Esophagus muscularis mucosa (tissue), 4 donors: Measurements from ENCODE around the gene SH3PXD2B. TPM values are rescaled to one million over a fixed set of nuclear protein-coding genes. Genes with fewer than 3 reads are reported as not detected.
"Not testable (repeated sequence)": the region's sequence is repeated elsewhere in the genome, so short reads cannot be mapped to it uniquely, and the experiment has no call there.

Experiments used
- DNase-seq: peaks from one replicate; pipeline ENCODE4 v3.0.0-alpha.2; 2017; ENCODE audit errors: extremely low spot score
- H3K27ac ChIP-seq, 4 donors: fragments of 200-600 bp; sonication (generic); replicated peaks in 1 of 4; 1 replicate in 3 of 4; 2 replicates in 1 of 4; pipeline ENCODE4 v1.5.1; 2016 to 2019; ENCODE audit warnings: mild to moderate bottlenecking in 1 of 4
- H3K27me3 ChIP-seq, 4 donors: fragments of 200-600 bp; sonication (generic); one replicate each; pipeline versions ENCODE4 v1.5.1 to v1.6.0; 2016 to 2019
- H3K36me3 ChIP-seq, 4 donors: fragments of 200-600 bp; sonication (generic); one replicate each; pipeline ENCODE4 v1.5.1; 2016 to 2019
- H3K4me1 ChIP-seq, 4 donors: fragments of 200-600 bp; sonication (generic); one replicate each; pipeline ENCODE4 v1.5.1; 2016 to 2019
- H3K4me3 ChIP-seq, 4 donors: fragments of 200-600 bp; sonication (generic); 1 replicate in 2 of 4; 2 replicates in 2 of 4; pipeline ENCODE4 v1.5.1; 2016 to 2019; ENCODE audit warnings: mild to moderate bottlenecking in 4 of 4, moderate library complexity in 1 of 4
- H3K9me3 ChIP-seq, 4 donors: fragments of 200-600 bp; sonication (generic); 1 replicate in 3 of 4; 2 replicates in 1 of 4; pipeline ENCODE4 v1.5.1; 2016 to 2019
- EP300 ChIP-seq: sonication (generic); formaldehyde crosslinking; IDR thresholded peaks from one replicate; pipeline ENCODE4 v1.6.1; 2017; ENCODE audit warnings: antibody characterized with exemption
- POLR2A ChIP-seq: fragments of 450-650 bp; IDR thresholded peaks from one replicate; pipeline ENCODE4 v1.6.1; 2017; ENCODE audit warnings: antibody characterized with exemption, moderate library complexity, mild to moderate bottlenecking, low read depth
- POLR2AphosphoS5 ChIP-seq, 2 donors: sonication (generic); formaldehyde crosslinking; IDR thresholded peaks; one replicate each; pipeline ENCODE4 v1.6.1; 2017; ENCODE audit warnings: antibody characterized with exemption in 2 of 2
- WGBS: methylation state at CpG from one replicate; pipeline ENCODE4 v1.1.5; 2018; 5-methylcytosine and 5-hydroxymethylcytosine counted together
- intact Hi-C: fragments of 100-400 bp; cut with DNase I; formaldehyde crosslinking; loops from one replicate; pipeline ENCODE4 v1.15.1; 2023
- total RNA-seq, 4 donors: library from RNA; depleted of rRNA; stranded (reverse); fragments of >200 nt; gene quantifications; one replicate each; pipeline versions ENCODE4 v1.1.0 to v1.2.1, GENCODE V29; 2016
- TF ChIP-seq, protein P1 (sequence below), 3 experiments: fragments of 200-600 bp in 2 of 3; fragments of 450-650 bp in 1 of 3; sonication (generic) in 2 of 3; IDR thresholded peaks; one replicate each; pipeline ENCODE4 v1.5.1; 2017 to 2019; ENCODE audit warnings: antibody characterized with exemption in 3 of 3, mild to moderate bottlenecking in 2 of 3, moderate library complexity in 1 of 3

Gene SH3PXD2B
- total RNA-seq, 4 donors from 2014 or later = 41.5 to 66.5 (median 49.2) TPM

DNA sequence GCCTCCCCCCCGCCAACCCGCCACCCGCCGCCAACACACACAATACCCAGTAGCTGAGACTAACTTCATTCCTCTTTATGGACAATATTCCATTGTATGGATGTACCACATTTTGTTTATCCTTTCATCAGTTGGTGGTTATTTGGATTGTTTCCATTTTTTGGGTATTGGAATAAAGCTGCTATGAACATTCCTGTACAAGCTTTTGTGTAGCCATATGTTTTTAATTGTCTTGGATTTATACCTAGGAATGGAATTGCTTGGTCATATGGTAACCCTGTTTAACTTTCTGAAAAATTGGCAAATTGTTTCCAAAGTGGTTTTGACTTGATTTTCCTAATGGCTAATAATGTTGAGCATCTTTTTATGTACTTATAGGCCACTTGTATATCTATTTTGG lies 165.9 kb downstream of the SH3PXD2B start:
- WGBS = 100% methylated on average over 4 of the region's 4 CpGs
- intact Hi-C loops = loop anchor here (10.0 kb wide), 1 partner anchor 166 kb away; the partner anchor contains the start of gene SH3PXD2B
- Histone ChIP-seq H3K9me3 (no peaks in the 10 kb centered on the region), H3K27ac (no peak overlapping the region), H3K27me3 (no peaks in the 10 kb centered on the region), H3K4me3 (no peak overlapping the region), H3K36me3 (no peaks in the 10 kb centered on the region), H3K4me1 (peaks cover 3 to 15% (median 9%) of the 10 kb centered on the region in 4 donors)
- DNase-seq = peak; percentile 14
- no peak for TF ChIP-seq POLR2A

DNA sequence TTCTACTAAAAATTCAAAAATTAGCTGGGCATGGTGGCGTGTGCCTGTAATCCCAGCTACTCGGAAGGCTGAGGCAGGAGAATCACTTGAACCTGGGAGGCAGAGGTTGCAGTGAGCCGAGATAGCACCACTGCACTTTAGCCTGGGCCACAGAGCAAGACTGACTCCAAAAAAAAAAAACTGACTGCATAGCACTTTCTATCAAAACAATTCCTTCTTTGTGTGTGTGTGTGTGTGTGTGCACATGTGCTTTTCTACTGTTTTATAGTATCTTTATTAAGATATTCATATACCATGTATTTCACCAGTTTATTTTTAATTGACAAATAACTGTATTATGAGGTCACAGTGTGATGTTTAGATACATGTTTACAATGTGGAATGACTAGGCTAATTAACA lies 167.2 kb downstream of the SH3PXD2B start:
- H3K36me3 ChIP-seq, H3K9me3 ChIP-seq, H3K27me3 ChIP-seq, H3K4me3 ChIP-seq, H3K27ac ChIP-seq, DNase-seq: not testable (repeated sequence)
- H3K4me1 ChIP-seq = peaks cover 4 to 20% (median 12%) of the 10 kb centered on the region in 4 donors
- intact Hi-C loops = loop anchor here (10.0 kb wide), 1 partner anchor 168 kb away; the partner anchor contains the start of gene SH3PXD2B
- WGBS = 90% methylated on average over 3 of the region's 3 CpGs

DNA sequence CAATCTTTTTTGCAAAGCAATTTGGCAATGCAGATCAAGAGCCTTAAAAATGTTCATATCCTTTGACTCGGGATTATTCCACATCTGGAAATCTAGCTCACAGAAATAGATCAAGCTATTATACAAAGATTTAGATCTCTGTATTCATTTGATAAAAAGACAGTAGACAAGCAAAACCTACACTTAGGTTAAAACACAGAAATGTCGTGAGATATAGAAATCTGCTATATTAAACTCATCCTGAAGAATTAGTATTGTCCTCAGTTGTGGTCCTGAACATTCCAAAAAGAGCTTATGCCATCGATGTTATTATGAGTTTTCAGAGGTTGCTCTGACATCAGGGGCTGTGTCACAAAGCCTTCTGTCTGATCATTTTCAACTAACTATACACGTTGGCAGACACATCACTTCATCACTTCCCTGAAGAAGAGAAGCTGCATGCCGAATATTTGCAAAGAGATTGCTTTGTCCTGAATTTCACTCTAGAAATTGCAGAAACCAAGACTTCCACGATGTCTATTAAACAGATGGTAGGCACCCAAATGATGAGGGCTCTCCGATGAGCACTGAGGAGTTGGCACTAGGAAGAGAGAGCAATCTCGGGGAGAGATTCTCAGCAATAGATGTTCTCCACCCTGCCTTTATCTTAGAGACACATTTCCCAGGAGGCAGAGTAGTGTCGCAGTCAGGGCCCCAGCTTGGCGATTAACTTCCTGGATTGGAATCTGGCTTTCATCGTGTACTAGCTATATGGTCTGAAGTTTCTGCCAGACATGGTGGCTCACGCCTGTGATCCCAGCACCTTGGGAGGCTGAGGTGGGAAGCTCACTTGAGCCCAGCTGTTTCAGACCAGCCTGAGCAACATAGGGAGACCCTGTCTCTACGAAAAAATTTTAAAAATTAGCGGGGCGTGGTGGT lies 168.8 kb downstream of the SH3PXD2B start:
- Histone ChIP-seq H3K9me3 (no peaks in the 10 kb centered on the region), H3K4me1 (peaks cover 20 to 37% (median 29%) of the 10 kb centered on the region in 4 donors), H3K27me3 (no peaks in the 10 kb centered on the region), H3K36me3 (no peaks in the 10 kb centered on the region), H3K4me3 (peak overlapping the region in 1 of 4 donors; percentile 95), H3K27ac (peak overlapping the region in 1 of 4 donors; percentile 97)
- intact Hi-C loops = loop anchor here (10.0 kb wide), 1 partner anchor 169 kb away; the partner anchor contains the start of gene SH3PXD2B
- WGBS = 72% methylated on average over 15 of the region's 15 CpGs
- TF ChIP-seq POLR2AphosphoS5 (IDR thresholded peaks at IDR 0.05) (no peak), EP300 (no peak), POLR2A (no peak)
- TF ChIP-seq, protein P1, sequence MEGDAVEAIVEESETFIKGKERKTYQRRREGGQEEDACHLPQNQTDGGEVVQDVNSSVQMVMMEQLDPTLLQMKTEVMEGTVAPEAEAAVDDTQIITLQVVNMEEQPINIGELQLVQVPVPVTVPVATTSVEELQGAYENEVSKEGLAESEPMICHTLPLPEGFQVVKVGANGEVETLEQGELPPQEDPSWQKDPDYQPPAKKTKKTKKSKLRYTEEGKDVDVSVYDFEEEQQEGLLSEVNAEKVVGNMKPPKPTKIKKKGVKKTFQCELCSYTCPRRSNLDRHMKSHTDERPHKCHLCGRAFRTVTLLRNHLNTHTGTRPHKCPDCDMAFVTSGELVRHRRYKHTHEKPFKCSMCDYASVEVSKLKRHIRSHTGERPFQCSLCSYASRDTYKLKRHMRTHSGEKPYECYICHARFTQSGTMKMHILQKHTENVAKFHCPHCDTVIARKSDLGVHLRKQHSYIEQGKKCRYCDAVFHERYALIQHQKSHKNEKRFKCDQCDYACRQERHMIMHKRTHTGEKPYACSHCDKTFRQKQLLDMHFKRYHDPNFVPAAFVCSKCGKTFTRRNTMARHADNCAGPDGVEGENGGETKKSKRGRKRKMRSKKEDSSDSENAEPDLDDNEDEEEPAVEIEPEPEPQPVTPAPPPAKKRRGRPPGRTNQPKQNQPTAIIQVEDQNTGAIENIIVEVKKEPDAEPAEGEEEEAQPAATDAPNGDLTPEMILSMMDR (IDR thresholded peaks at IDR 0.05) = no peak
- DNase-seq = peak; percentile 53

DNA sequence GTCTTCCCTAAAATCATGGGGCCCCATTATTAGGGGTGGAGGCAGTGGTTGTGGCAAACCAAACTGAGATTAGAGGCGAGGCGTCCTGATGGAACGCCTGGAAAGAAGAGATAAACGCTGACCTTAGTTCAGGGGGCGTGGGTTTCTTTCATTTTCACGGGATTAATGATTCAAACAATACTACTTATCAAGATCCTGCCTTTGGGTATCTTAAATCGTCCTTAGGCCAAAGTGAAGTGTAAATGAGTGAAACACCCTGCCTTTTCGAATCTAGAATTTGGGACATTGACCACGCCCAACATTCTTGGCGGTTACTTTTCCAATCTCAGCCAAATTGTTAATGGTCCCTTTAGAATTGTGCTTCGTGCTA lies 169.7 kb downstream of the SH3PXD2B start:
- Histone ChIP-seq H3K9me3 (no peaks in the 10 kb centered on the region), H3K36me3 (no peaks in the 10 kb centered on the region), H3K27ac (peak overlapping the region; percentile 93 to 97 (median 95)), H3K27me3 (no peaks in the 10 kb centered on the region), H3K4me3 (peak overlapping the region; percentile 95 to 98 (median 96)), H3K4me1 (peaks cover 20 to 46% (median 34%) of the 10 kb centered on the region in 4 donors)
- WGBS = 2% methylated on average over 11 of the region's 11 CpGs
- no peak for DNase-seq
- TF ChIP-seq POLR2A (no peak), EP300 (no peak), POLR2AphosphoS5 (IDR thresholded peaks at IDR 0.05) (no peak)
- TF ChIP-seq, protein P1 (IDR thresholded peaks at IDR 0.05) = no peak
- intact Hi-C loops = loop anchor here (5.0 to 10.0 kb wide), 2 partner anchors 170 to 182 kb away; partner anchors contain the start of gene SH3PXD2B

DNA sequence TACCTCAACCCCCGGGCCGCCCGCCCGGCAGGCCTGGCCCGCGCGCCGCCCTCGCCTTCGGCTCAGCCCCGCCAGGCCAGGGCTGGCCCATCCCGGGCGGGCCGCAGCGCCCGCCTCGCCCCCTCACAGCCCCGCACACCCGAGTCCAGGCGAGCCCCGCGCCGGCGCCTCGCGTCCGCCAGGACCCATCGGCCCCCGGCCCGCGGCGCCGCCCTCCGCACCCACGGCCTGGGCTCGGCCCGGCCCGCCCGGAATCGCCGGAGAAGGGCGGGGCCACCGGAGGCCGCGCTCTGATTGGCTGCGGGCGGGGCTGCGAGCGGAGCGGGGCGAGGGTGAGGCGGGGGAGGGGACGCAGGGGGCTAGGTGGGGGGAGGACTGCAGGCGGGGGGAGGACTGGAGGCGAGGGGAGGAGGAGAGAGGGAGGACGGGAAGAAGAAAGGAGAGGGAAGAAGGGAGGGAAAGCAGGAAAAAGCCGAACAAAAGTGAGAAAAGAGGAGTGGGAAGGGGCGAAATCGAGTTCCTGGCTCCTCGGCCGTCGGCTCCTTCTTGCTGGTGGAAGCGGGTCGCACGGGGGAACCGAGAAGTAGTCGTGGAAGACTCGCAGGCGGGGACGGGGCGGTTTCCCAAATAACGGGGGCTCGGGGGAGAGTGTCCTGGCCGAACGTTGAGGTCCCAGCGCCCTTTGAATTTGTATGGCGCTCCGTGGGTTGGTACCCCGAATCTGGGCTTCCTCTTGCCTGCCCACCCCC lies 170.3 kb downstream of the SH3PXD2B start:
- intact Hi-C loops = loop anchor here (5.0 to 10.0 kb wide), 2 partner anchors 171 to 182 kb away; partner anchors contain the start of gene SH3PXD2B
- Histone ChIP-seq H3K27me3 (no peaks in the 10 kb centered on the region), H3K36me3 (no peaks in the 10 kb centered on the region), H3K4me3 (peak overlapping the region; percentile 95 to 98 (median 96)), H3K27ac (peak overlapping the region; percentile 93 to 97 (median 95)), H3K9me3 (no peaks in the 10 kb centered on the region), H3K4me1 (peaks cover 20 to 46% (median 34%) of the 10 kb centered on the region in 4 donors)
- TF ChIP-seq POLR2AphosphoS5 (IDR thresholded peaks at IDR 0.05) (peak; percentile 27 to 42), POLR2A (no peak)
- DNase-seq = peak; percentile 93
- WGBS = 1% methylated on average over 27 of the region's 79 CpGs
